GM23338 (cell line): ENCODE results near the gene NDUFAF5. TPM values are rescaled to one million over a fixed set of nuclear protein-coding genes. Genes with fewer than 3 reads are reported as not detected.

Experiments used
- ATAC-seq: fragments of 200-7000 bp; cut with Tn5 transposase; 3 replicates; pipeline ENCODE4 v1.9.1; 2020
- DNase-seq: peaks from one replicate; pipeline ENCODE4 v3.0.0-alpha.2; 2015; ENCODE audit warnings: low spot score
- H2AFZ ChIP-seq: fragments of 200-600 bp; sonication (generic); 2 replicates; pipeline ENCODE4 v1.8.0; 2016; ENCODE audit warnings: antibody characterized with exemption, mild to moderate bottlenecking, moderate library complexity
- H3F3A ChIP-seq: fragments of 200-600 bp; sonication (generic); replicated peaks from 2 replicates; pipeline ENCODE4 v1.8.0; 2017; ENCODE audit warnings: antibody characterized with exemption, mixed run types, low read depth
- H3K27ac ChIP-seq: fragments of 200-600 bp; sonication (generic); 2 replicates; pipeline ENCODE4 v1.6.1; 2016; ENCODE audit warnings: low read depth
- H3K27me3 ChIP-seq: fragments of 200-600 bp; sonication (generic); 2 replicates; pipeline ENCODE4 v1.8.0; 2016; ENCODE audit warnings: mild to moderate bottlenecking, mixed run types, moderate library complexity; ENCODE audit not compliant: insufficient read depth
- H3K36me3 ChIP-seq: fragments of 200-600 bp; sonication (generic); 2 replicates; pipeline ENCODE4 v1.8.0; 2016; ENCODE audit warnings: mild to moderate bottlenecking; ENCODE audit not compliant: insufficient read depth
- H3K4me1 ChIP-seq: fragments of 200-600 bp; sonication (generic); 2 replicates; pipeline ENCODE4 v1.8.0; 2016; ENCODE audit warnings: mild to moderate bottlenecking, moderate library complexity; ENCODE audit not compliant: insufficient read depth
- H3K4me2 ChIP-seq: fragments of 200-600 bp; sonication (generic); 2 replicates; pipeline ENCODE4 v1.7.1; 2017; ENCODE audit warnings: mixed run types
- H3K4me3 ChIP-seq: fragments of 200-600 bp; sonication (generic); 2 replicates; pipeline ENCODE4 v1.6.1; 2016; ENCODE audit warnings: mixed run types
- H3K79me2 ChIP-seq: fragments of 200-600 bp; sonication (generic); replicated peaks from 2 replicates; pipeline ENCODE4 v1.8.0; 2017; ENCODE audit warnings: mild to moderate bottlenecking; ENCODE audit not compliant: insufficient read depth
- H3K9me2 ChIP-seq: fragments of 200-600 bp; sonication (generic); 2 replicates; pipeline ENCODE4 v1.8.0; 2017; ENCODE audit not compliant: insufficient read depth
- H4K20me1 ChIP-seq: fragments of 200-600 bp; sonication (generic); replicated peaks from 2 replicates; pipeline ENCODE4 v1.8.0; 2017; ENCODE audit warnings: mild to moderate bottlenecking; ENCODE audit not compliant: insufficient read depth
- H3K27ac Mint-ChIP-seq: 2 replicates; pipeline ENCODE4 v1.8.0; 2020; ENCODE audit warnings: inconsistent platforms, mild to moderate bottlenecking, moderate library complexity, mixed read lengths
- H3K27me3 Mint-ChIP-seq: 3 replicates; pipeline ENCODE4 v1.8.0; 2022; ENCODE audit warnings: low read depth, mild to moderate bottlenecking, moderate library complexity, mixed read lengths, inconsistent platforms; ENCODE audit not compliant: insufficient read depth, poor library complexity
- H3K36me3 Mint-ChIP-seq: 3 replicates; pipeline ENCODE4 v1.8.0; 2021; ENCODE audit warnings: low read depth, mild to moderate bottlenecking, inconsistent platforms, moderate library complexity, mixed read lengths
- H3K4me1 Mint-ChIP-seq: 3 replicates; pipeline ENCODE4 v1.8.0; 2020; ENCODE audit warnings: mild to moderate bottlenecking, inconsistent platforms, mixed read lengths
- H3K4me3 Mint-ChIP-seq: 3 replicates; pipeline ENCODE4 v1.8.0; 2021; ENCODE audit warnings: moderate library complexity, mild to moderate bottlenecking, inconsistent platforms, mixed read lengths
- H3K9me3 Mint-ChIP-seq: 3 replicates; pipeline ENCODE4 v1.8.0; 2020; ENCODE audit warnings: moderate library complexity, mild to moderate bottlenecking, inconsistent platforms, mixed read lengths
- CREB1 ChIP-seq: fragments of 250-450 bp; sonication (Bioruptor Pico); IDR thresholded peaks from 2 replicates; pipeline ENCODE4 v1.5.0; 2020; ENCODE audit warnings: low read depth, mild to moderate bottlenecking, moderate library complexity
- EZH2 ChIP-seq: fragments of 200-600 bp; sonication (generic); IDR thresholded peaks from one replicate; pipeline ENCODE4 v1.8.0; 2017; ENCODE audit warnings: antibody characterized with exemption, mild to moderate bottlenecking, low read depth; ENCODE audit not compliant: unreplicated experiment
- EZH2phosphoT487 ChIP-seq: fragments of 200-600 bp; sonication (generic); IDR thresholded peaks from one replicate; pipeline ENCODE4 v1.8.1; 2018; ENCODE audit warnings: antibody characterized with exemption; ENCODE audit not compliant: unreplicated experiment
- JUNB ChIP-seq: IDR thresholded peaks from one replicate; pipeline ENCODE4 v1.6.1; 2016; ENCODE audit warnings: antibody characterized with exemption; ENCODE audit not compliant: unreplicated experiment
- NANOG ChIP-seq: IDR thresholded peaks from 2 replicates; pipeline ENCODE4 v1.6.1; 2016; ENCODE audit warnings: antibody characterized with exemption, borderline replicate concordance
- POLR2AphosphoS5 ChIP-seq: IDR thresholded peaks from 2 replicates; pipeline ENCODE4 v1.6.1; 2016; ENCODE audit warnings: antibody characterized with exemption, low read depth
- STAT1 ChIP-seq: IDR thresholded peaks from one replicate; pipeline ENCODE4 v1.6.1; 2016; ENCODE audit warnings: antibody characterized with exemption; ENCODE audit not compliant: unreplicated experiment
- ZNF114 ChIP-seq: fragments of 250-450 bp; sonication (Bioruptor Pico); IDR thresholded peaks from 2 replicates; pipeline ENCODE4 v1.5.0; 2020; ENCODE audit warnings: mild to moderate bottlenecking, moderate library complexity
- ZNF331 ChIP-seq: fragments of 250-450 bp; sonication (Bioruptor Pico); IDR thresholded peaks from 2 replicates; pipeline ENCODE4 v1.5.0; 2020; ENCODE audit warnings: low read depth, mild to moderate bottlenecking, moderate library complexity
- ZNF462 ChIP-seq: fragments of 250-450 bp; sonication (Bioruptor Pico); IDR thresholded peaks from 2 replicates; pipeline ENCODE4 v1.5.0; 2020; ENCODE audit warnings: mild to moderate bottlenecking, moderate library complexity
- polyA plus RNA-seq: library from polyadenylated mRNA; unstranded; fragments of >200 nt; fragmentation: Nextera tagmentation; extraction: Ambion mirVana; gene quantifications from 2 replicates; pipeline ENCODE4 v1.2.1, GENCODE V29; 2016
- total RNA-seq: library from RNA; depleted of rRNA; stranded (reverse); fragments of >200 nt; shearing (Covaris generic); gene quantifications from 2 replicates; pipeline ENCODE4 v1.2.3, GENCODE V29; 2014
- TF ChIP-seq, protein P1 (sequence below): IDR thresholded peaks from one replicate; pipeline ENCODE4 v1.6.1; 2018; ENCODE audit warnings: antibody characterized with exemption; ENCODE audit not compliant: unreplicated experiment
- TF ChIP-seq, protein P2 (sequence below), 2 experiments: fragments of 200-600 bp in 1 of 2; sonication (generic) in 1 of 2; conservative IDR thresholded peaks; 2 replicates each; pipeline versions ENCODE4 v1.5.1 to v1.6.1; 2016 to 2017; ENCODE audit warnings: antibody characterized with exemption in 2 of 2, low read depth in 2 of 2, mild to moderate bottlenecking in 2 of 2, moderate library complexity in 1 of 2
- TF ChIP-seq, protein P3 (sequence below): IDR thresholded peaks from 2 replicates; pipeline ENCODE4 v1.6.1; 2016; ENCODE audit warnings: antibody characterized with exemption

NDUFAF5 gene
- total and polyA plus RNA-seq, 2 experiments from 2014 or later, result 18.0 to 33.0 TPM

- Mint-ChIP-seq H3K9me3 (peaks cover 11% of the 10 kb centered on the region; the same call in 2 of the 3 replicates), H3K4me1 (no peaks in the 10 kb centered on the region), H3K27me3 (peaks cover 2% of the 10 kb centered on the region), H3K27ac (no peak overlapping the region), H3K4me3 (no peak overlapping the region), H3K36me3 (peaks cover 93% of the 10 kb centered on the region)
- Histone ChIP-seq H3K4me1 (no peaks in the 10 kb centered on the region), H3K9me2 (no peaks in the 10 kb centered on the region), H3K27ac (no peak overlapping the region), H3K4me2 (no peak overlapping the region), H3K79me2 (no peaks in the 10 kb centered on the region), H3F3A (no peaks in the 10 kb centered on the region), H2AFZ (no peak overlapping the region), H4K20me1 (no peaks in the 10 kb centered on the region), H3K27me3 (no peaks in the 10 kb centered on the region), H3K4me3 (no peak overlapping the region), H3K36me3 (peaks cover 85% of the 10 kb centered on the region)
- DNase-seq (no peak), ATAC-seq (no peak)
- TF ChIP-seq EZH2phosphoT487 (no peak), CREB1 (CRISPR knock-in tag) (no peak), EZH2 (no peak), STAT1 (no peak), JUNB (no peak), NANOG (no peak), ZNF462 (no peak), ZNF331 (CRISPR knock-in tag) (no peak), ZNF114 (CRISPR knock-in tag) (no peak), POLR2AphosphoS5 (no peak)
- TF ChIP-seq, protein P1, sequence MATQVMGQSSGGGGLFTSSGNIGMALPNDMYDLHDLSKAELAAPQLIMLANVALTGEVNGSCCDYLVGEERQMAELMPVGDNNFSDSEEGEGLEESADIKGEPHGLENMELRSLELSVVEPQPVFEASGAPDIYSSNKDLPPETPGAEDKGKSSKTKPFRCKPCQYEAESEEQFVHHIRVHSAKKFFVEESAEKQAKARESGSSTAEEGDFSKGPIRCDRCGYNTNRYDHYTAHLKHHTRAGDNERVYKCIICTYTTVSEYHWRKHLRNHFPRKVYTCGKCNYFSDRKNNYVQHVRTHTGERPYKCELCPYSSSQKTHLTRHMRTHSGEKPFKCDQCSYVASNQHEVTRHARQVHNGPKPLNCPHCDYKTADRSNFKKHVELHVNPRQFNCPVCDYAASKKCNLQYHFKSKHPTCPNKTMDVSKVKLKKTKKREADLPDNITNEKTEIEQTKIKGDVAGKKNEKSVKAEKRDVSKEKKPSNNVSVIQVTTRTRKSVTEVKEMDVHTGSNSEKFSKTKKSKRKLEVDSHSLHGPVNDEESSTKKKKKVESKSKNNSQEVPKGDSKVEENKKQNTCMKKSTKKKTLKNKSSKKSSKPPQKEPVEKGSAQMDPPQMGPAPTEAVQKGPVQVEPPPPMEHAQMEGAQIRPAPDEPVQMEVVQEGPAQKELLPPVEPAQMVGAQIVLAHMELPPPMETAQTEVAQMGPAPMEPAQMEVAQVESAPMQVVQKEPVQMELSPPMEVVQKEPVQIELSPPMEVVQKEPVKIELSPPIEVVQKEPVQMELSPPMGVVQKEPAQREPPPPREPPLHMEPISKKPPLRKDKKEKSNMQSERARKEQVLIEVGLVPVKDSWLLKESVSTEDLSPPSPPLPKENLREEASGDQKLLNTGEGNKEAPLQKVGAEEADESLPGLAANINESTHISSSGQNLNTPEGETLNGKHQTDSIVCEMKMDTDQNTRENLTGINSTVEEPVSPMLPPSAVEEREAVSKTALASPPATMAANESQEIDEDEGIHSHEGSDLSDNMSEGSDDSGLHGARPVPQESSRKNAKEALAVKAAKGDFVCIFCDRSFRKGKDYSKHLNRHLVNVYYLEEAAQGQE, result no peak
- TF ChIP-seq, protein P2, sequence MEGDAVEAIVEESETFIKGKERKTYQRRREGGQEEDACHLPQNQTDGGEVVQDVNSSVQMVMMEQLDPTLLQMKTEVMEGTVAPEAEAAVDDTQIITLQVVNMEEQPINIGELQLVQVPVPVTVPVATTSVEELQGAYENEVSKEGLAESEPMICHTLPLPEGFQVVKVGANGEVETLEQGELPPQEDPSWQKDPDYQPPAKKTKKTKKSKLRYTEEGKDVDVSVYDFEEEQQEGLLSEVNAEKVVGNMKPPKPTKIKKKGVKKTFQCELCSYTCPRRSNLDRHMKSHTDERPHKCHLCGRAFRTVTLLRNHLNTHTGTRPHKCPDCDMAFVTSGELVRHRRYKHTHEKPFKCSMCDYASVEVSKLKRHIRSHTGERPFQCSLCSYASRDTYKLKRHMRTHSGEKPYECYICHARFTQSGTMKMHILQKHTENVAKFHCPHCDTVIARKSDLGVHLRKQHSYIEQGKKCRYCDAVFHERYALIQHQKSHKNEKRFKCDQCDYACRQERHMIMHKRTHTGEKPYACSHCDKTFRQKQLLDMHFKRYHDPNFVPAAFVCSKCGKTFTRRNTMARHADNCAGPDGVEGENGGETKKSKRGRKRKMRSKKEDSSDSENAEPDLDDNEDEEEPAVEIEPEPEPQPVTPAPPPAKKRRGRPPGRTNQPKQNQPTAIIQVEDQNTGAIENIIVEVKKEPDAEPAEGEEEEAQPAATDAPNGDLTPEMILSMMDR (conservative IDR thresholded peaks at IDR 0.05; ENCODE audit: low read depth in 2 of 2), result no peak
- TF ChIP-seq, protein P3, sequence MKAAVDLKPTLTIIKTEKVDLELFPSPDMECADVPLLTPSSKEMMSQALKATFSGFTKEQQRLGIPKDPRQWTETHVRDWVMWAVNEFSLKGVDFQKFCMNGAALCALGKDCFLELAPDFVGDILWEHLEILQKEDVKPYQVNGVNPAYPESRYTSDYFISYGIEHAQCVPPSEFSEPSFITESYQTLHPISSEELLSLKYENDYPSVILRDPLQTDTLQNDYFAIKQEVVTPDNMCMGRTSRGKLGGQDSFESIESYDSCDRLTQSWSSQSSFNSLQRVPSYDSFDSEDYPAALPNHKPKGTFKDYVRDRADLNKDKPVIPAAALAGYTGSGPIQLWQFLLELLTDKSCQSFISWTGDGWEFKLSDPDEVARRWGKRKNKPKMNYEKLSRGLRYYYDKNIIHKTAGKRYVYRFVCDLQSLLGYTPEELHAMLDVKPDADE, result no peak
These were observed 18.9 kb upstream of the NDUFAF5 start for GRCh38 chr20:13765868-13766416.
